HepG2 (cell line): ENCODE measurements around the gene SEC23IP.

Experiments
- ATF7 ChIP-seq, 2 experiments: fragments of 450-650 bp in 1 of 2; sonication (generic) in 1 of 2; formaldehyde crosslinking in 1 of 2; IDR thresholded peaks; 2 replicates each; pipeline versions ENCODE4 v1.4.0 to v1.6.1; 2016 to 2020; ENCODE audit warnings: antibody characterized with exemption in 1 of 2, mild to moderate bottlenecking in 1 of 2, missing genetic modification reagents in 1 of 2
- ELK4 ChIP-seq: sonication (generic); formaldehyde crosslinking; IDR thresholded peaks from 2 replicates; pipeline ENCODE4 v1.9.0; 2021; ENCODE audit warnings: missing genetic modification reagents, borderline replicate concordance
- EZH2 ChIP-seq: conservative IDR thresholded peaks from 2 replicates; pipeline ENCODE4 v1.6.1; 2012; ENCODE audit warnings: mild to moderate bottlenecking, low read depth, low read length, moderate library complexity

GRCh38 chr10:119991066-119991465 lies 98.5 kb downstream of the SEC23IP start:
- TF ChIP-seq EZH2 (no peak), ATF7 (IDR thresholded peaks at IDR 0.05) (no peak), ATF7 (CRISPR knock-in tag; IDR thresholded peaks at IDR 0.05) (no peak), ELK4 (CRISPR knock-in tag) (no peak)
